Ovary (tissue), 9 donors: Measurements from ENCODE around the gene NRCAM. TPM values are rescaled to one million over a fixed set of nuclear protein-coding genes. Genes with fewer than 3 reads are reported as not detected.

Experiments used
- DNase-seq, 5 donors: peaks; one replicate each; pipeline ENCODE4 v3.0.0-alpha.2; 2019 to 2020
- H3K27ac ChIP-seq, 2 donors: fragments of 200-600 bp; one replicate each; pipeline versions ENCODE4 v1.5.1 to v1.8.0; 2019 to 2022
- H3K27me3 ChIP-seq: fragments of 200-600 bp; one replicate; pipeline ENCODE4 v1.8.0; 2022
- H3K36me3 ChIP-seq: fragments of 200-600 bp; sonication (generic); one replicate; pipeline ENCODE4 v1.5.1; 2019
- H3K4me1 ChIP-seq: one replicate; pipeline ENCODE4 v1.8.1; 2013; ENCODE audit warnings: mild to moderate bottlenecking, moderate library complexity; ENCODE audit not compliant: insufficient read depth
- H3K4me3 ChIP-seq: fragments of 200-600 bp; sonication (generic); one replicate; pipeline ENCODE4 v1.5.1; 2017
- H3K9me3 ChIP-seq, 2 donors: fragments of 200-600 bp in 1 of 2; sonication (generic) in 1 of 2; one replicate each; pipeline versions ENCODE4 v1.5.1 to v1.8.1; 2013 to 2019; ENCODE audit warnings: mild to moderate bottlenecking in 1 of 2, moderate library complexity in 1 of 2
- CTCF ChIP-seq, 3 donors: fragments of 450-650 bp in 2 of 3; fragments of 200-600 bp in 1 of 3; IDR thresholded peaks; one replicate each; pipeline versions ENCODE4 v1.5.1 to v1.8.0; 2016 to 2022; ENCODE audit warnings: antibody characterized with exemption in 3 of 3, mild to moderate bottlenecking in 1 of 3
- EP300 ChIP-seq: sonication (generic); formaldehyde crosslinking; IDR thresholded peaks from one replicate; pipeline ENCODE4 v1.6.1; 2017; ENCODE audit warnings: antibody characterized with exemption
- POLR2A ChIP-seq: fragments of 450-650 bp; IDR thresholded peaks from one replicate; pipeline ENCODE4 v1.6.1; 2017; ENCODE audit warnings: antibody characterized with exemption, mild to moderate bottlenecking, moderate library complexity
- WGBS, 3 donors: extraction: QIAGEN DNeasy Blood & Tissue Kit in 1 of 3; methylation state at CpG; one replicate each; pipeline versions ENCODE4 v1.1.5 to v1.1.7; 2013 to 2017; 5-methylcytosine and 5-hydroxymethylcytosine counted together
- intact Hi-C, 4 donors: fragments of 100-400 bp; cut with DNase I; formaldehyde crosslinking; loops; one replicate each; pipeline versions ENCODE4 v1.11.0 to v1.15.1; 2022 to 2023
- polyA plus RNA-seq, 2 donors: library from polyadenylated mRNA; stranded (reverse); fragments of 200-250 nt in 1 of 2; fragments of 350-450 nt in 1 of 2; fragmentation: Illumina TruSeq in 1 of 2; extraction: RNeasy Lipid Tissue Mini Kit (QIAGEN cat#74804) in 1 of 2; gene quantifications; one replicate each; pipeline ENCODE4 v1.2.3, GENCODE V29; 2013 to 2014
- total RNA-seq, 7 donors: library from RNA; depleted of rRNA in 2 of 7; stranded (reverse); fragments of >200 nt in 2 of 7; fragmentation: NEBNext Ultra II Directional in 3 of 7; extraction: Animal tissue kit (Norgen Biotek cat#: 25700) in 3 of 7; gene quantifications; one replicate each; pipeline versions ENCODE4 v1.1.0 to v1.2.4, GENCODE V29; 2016 to 2023
- donor health status: DM: no; HTN: no; CAD: no; lungs with moderate emphysema.
- donor health status: DM: no; HTN: no; CAD: no.
- donor health status: Bipolar disorder and iron deficiency.
- donor health status: DM: yes; HTN: yes; CAD: no.
- donor health status: DM: no; HTN: no; CAD: no.
- donor health status: DM: yes; HTN: yes; CAD: no.

The NRCAM gene
- total and polyA plus RNA-seq, 9 donors: 0.61 to 14.8 (median 2.8) TPM

GRCh38 chr7:108120933-108121332, 335.3 kb downstream of the NRCAM start:
- H3K9me3 ChIP-seq: no peaks in the 10 kb centered on the region
- 17 to 32% (median 22%) methylated on average over 3 of the region's 3 CpGs for WGBS, 3 donors
- H3K27ac ChIP-seq: no peak overlapping the region
- no peaks in the 10 kb centered on the region for H3K27me3 ChIP-seq
- DNase-seq: no peak
- TF ChIP-seq CTCF (IDR thresholded peaks at IDR 0.05) (no peak), POLR2A (no peak), EP300 (no peak)
- no peaks in the 10 kb centered on the region for H3K4me1 ChIP-seq
- H3K4me3 ChIP-seq: no peak overlapping the region
- intact Hi-C loops: no loop called here
- H3K36me3 ChIP-seq: no peaks in the 10 kb centered on the region

GRCh38 chr7:108120196-108120595, 336.0 kb downstream of the NRCAM start:
- DNase-seq: no peak
- Histone ChIP-seq H3K4me3 (no peak overlapping the region), H3K36me3 (no peaks in the 10 kb centered on the region), H3K9me3 (no peaks in the 10 kb centered on the region), H3K4me1 (no peaks in the 10 kb centered on the region), H3K27ac (no peak overlapping the region), H3K27me3 (no peaks in the 10 kb centered on the region)
- WGBS, 3 donors: 76 to 90% (median 79%) methylated on average over 3 of the region's 3 CpGs
- intact Hi-C loops: no loop called here
- TF ChIP-seq CTCF (IDR thresholded peaks at IDR 0.05): no peak
- TF ChIP-seq POLR2A: no peak
- TF ChIP-seq EP300: no peak

- Histone ChIP-seq H3K27me3 (no peaks in the 10 kb centered on the region), H3K27ac (no peak overlapping the region), H3K4me3 (no peak overlapping the region), H3K4me1 (no peaks in the 10 kb centered on the region), H3K36me3 (no peaks in the 10 kb centered on the region), H3K9me3 (no peaks in the 10 kb centered on the region)
- TF ChIP-seq EP300 (no peak), CTCF (IDR thresholded peaks at IDR 0.05) (no peak), POLR2A (no peak)
- 93 to 95% (median 93%) methylated on average over 2 of the region's 2 CpGs for WGBS, 3 donors
- no peak for DNase-seq
- intact Hi-C loops: no loop called here
These were observed 337.3 kb downstream of the NRCAM start for GRCh38 chr7:108118959-108119358.

GRCh38 chr7:108114117-108114841, 342.0 kb downstream of the NRCAM start:
- Histone ChIP-seq H3K27ac (no peak overlapping the region), H3K4me1 (no peaks in the 10 kb centered on the region), H3K36me3 (no peaks in the 10 kb centered on the region), H3K27me3 (no peaks in the 10 kb centered on the region), H3K4me3 (no peak overlapping the region), H3K9me3 (no peaks in the 10 kb centered on the region)
- WGBS, 3 donors: 83 to 89% (median 85%) methylated on average over 6 of the region's 6 CpGs
- intact Hi-C loops: no loop called here
- no peak for DNase-seq
- TF ChIP-seq EP300 (no peak), CTCF (IDR thresholded peaks at IDR 0.05) (no peak), POLR2A (no peak)
